Fibroblast of skin of right biceps (primary cell): ENCODE measurements around the gene CSNK2A3.
"Not testable (repeated sequence)": the region's sequence is repeated elsewhere in the genome, so short reads cannot be mapped to it uniquely, and the experiment has no call there.

ENCODE experiments used
- DNase-seq: peaks from one replicate; pipeline ENCODE4 v3.0.0-alpha.2; 2013

The CSNK2A3 gene

DNA sequence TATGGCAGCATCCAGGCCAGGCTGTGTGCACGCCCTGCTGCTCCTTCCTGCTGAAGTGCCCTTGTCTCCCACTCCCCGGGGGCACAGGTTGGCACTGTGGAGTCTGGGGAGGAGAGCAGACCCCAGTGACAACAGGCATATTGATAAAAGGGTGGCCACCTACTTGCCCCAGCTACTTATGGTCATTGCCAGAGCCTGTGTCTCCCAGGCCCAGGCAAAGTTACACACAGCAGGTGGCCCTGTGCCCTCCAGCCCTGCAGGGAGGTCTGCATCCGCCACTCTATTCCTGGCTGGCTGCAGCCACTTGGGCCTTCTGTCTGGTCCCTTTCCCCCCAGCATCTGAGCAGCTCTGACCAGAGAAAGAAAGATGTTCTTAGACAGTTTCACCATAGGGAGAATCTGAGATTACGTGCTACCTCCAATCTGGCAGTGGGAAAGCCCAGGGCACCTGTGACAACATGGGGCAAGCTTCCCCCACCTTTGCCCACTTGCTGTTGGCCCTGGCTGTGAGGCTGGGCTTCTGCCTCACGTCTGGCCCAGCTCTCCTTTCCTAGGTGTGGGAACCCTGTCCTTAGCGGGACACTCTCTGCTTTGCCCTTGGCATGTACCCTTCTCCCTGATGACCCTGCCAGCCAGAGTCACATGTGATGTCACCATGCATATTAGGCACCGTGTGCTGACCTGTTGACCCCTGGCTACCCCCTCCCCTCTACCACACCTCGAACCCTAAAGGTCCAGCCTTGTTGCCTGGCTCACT is 25.3 kb upstream of the CSNK2A3 start:
- DNase-seq = no peak

DNA sequence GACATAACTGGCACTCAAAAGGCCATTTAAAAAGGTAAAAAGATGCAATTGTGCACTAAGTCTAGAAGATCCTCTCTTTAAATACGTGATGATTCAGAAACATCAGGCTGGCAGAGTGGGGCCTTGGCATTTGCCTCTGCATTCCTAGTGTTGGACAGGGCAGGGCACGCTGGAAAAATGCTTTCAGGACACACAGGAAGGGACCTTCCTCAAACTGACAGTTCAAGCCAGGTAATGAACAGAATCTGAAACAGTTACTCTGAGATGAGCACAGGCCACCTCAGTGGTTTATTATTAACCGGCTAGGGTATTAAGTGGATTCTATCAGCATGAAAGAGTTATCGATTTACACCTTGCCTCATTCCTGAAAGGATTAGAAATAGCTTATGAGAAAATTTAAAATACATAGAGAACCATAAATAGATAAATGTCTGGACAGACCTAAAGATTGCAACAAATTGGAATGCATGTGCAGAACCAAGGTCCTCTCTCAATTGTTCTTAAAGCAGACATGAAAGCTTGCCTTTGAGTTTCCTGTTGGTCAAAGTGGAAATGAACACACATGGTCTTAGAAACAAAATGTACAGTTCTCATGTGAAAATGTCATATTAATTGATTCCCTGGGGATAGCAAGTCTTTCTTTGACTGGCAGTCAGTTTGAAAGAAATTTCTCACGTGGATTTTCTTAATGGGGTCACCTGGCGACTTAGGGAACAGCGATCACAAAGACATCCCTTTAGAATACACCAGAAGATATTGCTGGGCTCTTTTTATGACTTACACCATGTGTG is 21.5 kb upstream of the CSNK2A3 start:
- no peak for DNase-seq

DNA sequence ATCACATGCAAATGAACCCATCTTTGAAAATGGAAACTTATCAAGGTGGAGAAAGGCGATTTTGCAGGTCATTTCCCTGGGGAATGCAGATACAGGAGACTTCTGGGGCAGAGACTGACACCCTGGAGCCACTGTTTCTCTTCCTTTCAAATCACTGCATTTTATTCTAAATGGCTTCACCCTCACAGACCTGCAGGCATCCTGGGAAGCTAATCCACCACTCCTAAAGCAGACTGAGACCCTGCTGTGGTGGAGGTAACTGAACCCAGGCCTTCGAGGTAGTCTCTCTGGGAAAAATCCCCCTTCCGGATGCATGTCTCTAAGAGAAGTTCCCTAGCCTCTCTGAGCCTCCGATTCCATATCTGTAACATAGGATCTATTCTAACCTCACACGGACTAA is 20.9 kb upstream of the CSNK2A3 start:
- DNase-seq = no peak

DNA sequence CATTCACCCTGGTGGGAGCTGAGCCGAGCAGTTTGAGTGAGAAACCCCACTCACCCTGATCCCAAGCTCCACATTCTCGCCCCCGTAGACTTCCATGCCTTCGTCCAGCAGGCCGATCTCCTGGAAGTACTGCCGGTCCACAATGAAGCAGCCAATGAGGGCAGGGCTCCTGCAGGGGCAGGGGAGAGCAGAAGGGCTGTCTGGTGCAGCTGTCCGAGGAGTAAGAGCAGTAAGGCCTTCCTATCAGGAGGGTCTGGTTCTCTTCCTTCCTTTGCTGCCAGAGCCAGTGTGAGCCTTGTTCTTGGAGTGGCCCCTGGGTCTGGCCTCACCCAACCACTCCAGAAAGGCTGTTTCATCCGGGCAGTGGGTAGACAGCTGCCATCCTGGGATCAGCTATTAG is 19.4 kb upstream of the CSNK2A3 start:
- DNase-seq = no peak

DNA sequence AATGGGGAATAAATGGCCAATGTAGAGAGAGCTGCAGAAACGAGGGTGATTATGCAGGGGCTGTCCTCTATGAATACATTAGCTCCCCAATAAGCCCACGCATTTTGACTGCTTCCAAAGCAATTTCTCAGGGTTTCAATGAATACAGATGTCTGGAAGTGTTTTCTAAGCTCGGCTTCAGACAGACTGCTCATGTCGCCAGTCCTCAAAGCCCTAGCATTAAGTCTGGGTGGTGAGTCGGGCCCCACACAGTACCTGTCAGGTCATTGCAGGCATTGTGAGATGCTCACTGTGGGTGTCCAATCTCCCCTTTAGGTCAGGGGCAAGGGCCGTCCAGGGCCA is 17.9 kb upstream of the CSNK2A3 start:
- no peak for DNase-seq

DNA sequence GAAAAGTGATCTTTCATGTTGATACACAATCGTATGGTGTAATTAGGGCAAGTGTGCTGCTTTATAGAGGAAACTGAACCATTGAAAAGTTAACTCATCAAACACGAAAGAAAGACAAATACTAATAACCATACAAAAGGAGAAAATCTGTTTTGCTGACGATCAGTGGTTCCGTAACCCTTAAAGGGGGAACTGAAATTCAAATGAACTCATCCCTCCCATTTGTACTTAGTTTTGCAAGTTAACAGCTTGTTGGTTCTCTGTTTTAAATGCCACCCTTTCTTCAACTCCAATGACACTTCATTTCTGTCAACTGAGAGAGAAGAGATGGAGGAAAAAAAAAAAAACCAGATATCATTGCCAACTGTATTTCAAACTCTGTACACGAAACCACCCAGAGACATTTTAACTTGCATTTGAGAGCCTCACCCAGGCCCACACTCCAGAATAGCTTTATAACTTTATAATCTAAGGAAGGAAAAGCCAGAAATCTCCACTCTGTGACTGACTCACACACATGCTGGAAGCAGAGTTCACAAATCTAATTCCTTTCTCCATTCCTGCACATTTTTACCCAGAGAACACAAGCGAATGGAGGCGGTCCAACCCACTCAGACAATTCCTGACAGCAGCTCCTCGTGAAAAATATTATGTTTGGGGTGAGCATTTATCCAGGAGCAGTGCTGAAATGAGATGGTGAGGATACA is 17.4 kb upstream of the CSNK2A3 start:
- DNase-seq = no peak

DNA sequence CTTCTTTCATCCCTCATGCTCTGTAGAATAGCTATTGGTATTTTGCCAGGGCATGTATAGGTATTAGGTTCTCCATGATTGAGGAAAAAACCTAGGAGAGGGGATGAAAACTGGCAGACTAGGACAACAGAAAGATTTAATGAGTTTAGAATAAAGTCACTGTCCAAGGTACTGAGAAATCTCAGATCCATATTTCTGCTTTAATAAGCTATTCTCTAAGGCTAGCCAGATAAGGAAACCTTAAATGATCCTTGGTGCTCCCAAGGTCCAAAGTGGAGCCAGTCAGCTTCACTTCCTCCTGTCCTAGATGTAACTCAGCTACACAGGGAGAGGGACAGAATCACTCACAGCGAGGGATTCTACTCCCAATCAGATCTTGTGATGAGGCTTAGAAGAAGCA is 13.7 kb upstream of the CSNK2A3 start:
- DNase-seq = peak; percentile 14

DNA sequence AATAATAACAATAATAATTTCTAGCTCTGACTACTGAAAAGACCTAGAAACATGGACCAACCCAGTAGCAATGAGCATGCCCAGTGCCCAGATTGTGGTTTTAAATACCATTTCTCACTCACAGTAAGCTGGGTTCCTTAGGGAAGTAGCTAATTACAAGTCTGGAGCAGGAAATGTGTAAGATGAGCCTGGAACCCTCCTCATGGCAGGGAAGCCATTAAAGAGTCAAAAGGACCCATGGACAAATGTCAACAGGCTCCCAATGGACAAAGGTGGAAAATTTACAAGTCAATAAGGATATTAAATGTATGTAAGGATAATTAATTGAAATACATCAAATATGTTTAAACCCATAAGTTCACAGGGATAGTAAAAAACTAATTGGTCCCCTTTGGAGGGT is 10.6 kb upstream of the CSNK2A3 start:
- no peak for DNase-seq

DNA sequence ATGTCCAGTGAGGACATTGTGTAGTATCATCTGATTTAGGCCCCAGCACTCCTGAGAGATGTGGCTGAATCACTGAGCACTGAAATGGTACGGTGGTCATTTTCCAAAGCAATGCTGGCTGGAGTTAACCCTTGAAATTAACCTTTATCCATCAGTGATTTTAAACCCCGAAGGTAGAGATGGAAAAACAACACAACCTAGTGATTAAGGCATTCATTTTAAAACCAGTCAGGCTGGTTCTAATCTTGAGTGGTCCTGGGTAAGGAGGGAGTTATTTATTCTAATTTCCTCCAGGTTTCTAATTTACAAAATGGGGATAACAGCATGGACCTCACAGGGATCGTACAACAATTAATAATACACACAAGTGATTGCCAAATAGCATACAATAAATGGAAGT is 6.6 kb upstream of the CSNK2A3 start:
- no peak for DNase-seq

DNA sequence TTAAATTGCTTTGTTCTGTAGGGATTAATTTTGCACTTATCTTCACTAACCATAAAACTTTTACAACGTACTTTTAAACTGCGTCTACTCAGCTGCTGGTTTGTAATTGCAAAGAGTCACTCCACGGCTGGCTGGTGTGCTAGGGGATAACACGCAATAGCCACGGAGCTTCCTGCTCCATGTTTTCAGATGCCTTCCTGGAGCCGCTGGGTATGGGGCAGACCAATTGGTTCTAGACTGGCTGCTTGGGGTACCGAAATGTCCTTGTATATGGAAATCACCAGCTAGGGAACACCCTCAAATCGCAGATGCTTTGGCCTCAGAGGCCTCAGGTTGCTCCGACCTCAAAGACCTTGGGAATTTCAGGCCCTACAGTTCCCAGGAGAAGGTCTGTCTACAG is 3.8 kb upstream of the CSNK2A3 start:
- no peak for DNase-seq

DNA sequence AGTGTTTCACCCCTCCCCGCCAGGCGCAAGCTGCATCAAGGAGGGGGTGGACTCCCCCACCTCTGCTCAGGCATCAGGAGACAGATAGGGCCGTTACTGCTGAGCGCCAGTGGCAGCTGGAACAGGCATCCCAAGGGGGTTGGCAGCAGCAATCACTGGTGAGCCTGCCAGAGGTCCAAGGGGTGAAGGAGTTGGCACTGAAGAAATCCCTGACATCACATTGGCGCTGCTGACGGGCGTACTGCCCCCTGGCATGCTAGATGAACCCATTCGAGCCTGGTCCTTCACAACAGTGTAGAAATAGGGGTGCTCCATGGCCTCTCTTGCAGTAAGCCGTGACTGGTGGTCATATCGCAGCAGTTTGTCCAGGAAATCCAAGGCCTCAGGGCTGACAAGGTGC is 1.2 kb downstream of the CSNK2A3 start:
- DNase-seq = not testable (repeated sequence)

DNA sequence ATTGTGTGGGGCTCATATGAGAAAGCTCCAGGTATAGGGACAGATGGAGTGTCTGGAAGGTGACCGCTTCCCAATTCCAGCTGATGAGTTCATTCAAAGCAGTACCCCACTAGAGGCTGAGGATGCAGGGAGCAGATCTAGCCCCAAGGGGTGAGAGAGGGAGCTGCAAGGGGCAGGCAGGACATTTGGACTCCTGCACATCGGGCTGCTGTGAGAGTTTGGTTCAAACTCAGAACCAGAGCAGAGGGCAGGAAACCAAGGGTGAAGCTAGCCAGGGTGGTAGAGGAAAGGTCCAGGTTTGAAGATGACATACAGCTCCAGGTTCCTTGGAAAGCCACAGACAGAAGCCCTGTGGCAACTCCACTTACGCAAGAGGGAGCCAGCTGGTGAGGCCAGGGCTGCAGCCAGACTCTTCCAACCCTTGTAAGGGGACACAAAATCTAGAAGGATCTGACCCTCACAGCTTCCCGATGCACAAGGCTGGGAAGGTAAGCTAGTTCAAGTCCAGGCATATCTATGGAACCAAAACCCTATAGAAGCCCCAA is 1.9 kb downstream of the CSNK2A3 start:
- no peak for DNase-seq

DNA sequence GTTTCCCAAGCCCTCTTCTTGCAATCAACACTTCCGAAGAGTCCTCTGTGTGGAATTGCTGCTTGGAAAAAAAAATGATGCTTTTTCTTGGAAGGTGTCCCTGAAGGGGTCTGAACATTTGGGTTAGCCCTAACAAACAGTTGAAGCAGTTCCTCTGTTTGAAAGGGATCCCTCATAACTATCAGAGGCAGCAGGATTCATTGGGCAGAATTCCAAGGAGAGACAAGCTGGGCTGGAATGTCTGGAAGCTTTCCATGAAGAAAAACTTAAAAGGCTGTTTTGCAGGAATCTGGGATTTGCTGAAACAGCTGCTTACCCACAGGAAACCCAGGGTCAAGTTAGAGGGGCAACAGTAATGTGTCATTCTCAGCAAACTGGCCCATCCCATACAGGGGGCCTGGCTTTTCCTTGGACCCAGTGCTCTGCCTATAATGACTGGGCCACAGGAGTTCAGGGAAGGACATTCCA is 3.1 kb downstream of the CSNK2A3 start:
- peak; percentile 88 for DNase-seq

DNA sequence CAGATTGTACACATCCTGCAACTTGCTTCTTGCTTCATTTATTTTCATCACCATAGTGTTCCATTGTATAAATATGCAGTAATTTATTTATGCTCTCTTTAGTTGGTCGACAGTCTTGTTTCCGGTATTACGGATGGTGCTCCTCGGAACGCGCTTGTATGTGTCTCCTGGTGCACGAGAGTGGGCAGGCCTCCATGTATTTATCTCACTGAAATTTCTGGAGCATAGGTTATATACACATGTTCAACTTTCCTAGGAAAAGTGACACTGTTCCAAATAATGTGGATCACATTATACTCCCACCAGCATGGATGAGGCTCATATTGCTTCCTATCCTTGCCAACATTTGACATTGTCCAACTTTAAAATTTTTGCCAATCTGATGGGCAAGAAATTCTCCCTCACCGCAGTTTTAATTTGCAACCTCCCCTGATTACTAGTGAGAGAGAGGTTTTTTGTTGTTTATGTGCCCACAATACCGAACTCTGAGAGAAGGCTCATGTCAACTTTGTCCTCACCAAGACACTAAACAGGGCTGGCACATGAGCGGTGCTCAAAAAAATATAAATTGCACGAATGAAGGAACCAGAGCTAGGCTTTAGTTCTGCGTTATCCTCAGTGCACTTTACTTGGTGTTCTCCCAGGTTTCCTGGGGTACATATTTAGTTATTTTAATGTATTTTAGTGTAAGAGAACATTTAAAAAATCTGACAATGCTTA is 3.8 kb downstream of the CSNK2A3 start:
- DNase-seq = no peak

DNA sequence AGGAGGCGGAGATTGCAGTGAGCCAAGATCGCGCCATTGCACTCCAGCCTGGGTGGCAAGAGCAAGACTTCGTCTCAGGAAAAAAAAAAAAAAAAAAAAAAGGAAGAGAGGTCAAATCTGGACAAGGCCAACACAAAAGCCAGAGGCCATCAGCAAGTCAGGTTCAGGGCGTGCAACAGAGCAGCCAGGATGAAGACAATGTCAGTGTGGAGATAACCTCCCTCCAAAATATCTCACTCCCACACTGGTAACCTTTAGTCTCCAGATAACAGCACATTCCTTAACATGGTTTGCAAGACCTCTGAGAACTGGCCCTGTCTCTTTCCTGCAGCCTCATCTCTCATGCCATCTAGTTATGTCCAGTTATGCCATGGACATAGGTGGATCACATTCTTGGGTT is 4.7 kb downstream of the CSNK2A3 start:
- no peak for DNase-seq

DNA sequence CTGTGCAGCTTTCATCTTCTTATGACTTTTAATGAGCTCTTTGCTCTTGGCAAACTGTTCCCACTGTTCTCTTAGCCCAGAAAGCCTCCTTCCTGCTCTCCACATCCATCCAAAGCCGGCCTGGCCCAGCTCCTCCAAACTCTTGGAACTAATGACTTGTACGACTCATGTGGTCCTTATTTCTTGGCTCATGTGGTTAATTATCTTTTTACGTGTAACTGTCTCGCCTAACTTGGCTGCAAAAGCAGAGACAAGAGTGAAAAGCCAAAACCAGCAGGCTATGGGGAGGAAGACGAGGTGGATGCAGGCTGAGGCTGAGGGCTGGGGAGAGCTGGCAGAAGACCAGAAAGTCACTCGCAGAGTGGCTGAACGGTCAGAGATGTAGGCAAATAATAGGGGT is 5.5 kb downstream of the CSNK2A3 start:
- no peak for DNase-seq

DNA sequence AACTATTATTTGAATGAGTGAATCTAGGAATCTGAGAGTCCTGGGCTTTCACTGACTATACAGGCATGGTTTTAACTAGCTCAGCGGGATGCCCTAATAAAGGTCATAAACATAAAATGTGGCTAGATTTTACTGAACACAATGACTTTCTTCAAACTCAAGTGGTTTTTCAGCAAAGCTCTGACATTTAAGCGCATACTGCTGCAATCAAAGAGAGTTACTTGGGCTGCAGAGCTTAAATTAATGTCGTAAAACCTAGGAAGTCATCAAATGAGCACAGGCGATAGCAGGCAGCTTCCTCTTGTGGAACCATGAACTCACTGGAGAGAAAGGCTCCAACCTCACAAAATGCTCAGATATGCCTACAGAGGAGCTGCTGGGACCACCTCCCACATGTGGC is 6.7 kb downstream of the CSNK2A3 start:
- DNase-seq = no peak

DNA sequence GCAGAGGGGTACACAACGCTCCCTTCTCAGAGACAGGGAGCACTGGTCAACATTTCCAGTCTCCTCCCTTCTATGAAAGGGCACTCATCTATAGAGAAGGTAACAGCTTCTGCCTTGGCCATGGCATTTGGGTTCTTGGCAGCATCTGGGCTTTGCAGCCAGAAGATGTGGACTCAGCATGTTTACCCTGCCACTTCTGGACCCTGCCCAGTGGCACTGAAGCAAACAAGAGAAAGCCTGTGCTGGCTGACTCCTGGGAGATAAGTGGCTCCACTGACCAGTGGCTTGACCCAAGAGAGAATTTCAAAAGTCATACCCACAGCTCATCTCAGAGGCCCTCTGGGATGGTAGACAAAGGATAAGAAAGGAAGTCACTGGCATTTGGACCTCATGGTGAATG is 8.0 kb downstream of the CSNK2A3 start:
- no peak for DNase-seq

DNA sequence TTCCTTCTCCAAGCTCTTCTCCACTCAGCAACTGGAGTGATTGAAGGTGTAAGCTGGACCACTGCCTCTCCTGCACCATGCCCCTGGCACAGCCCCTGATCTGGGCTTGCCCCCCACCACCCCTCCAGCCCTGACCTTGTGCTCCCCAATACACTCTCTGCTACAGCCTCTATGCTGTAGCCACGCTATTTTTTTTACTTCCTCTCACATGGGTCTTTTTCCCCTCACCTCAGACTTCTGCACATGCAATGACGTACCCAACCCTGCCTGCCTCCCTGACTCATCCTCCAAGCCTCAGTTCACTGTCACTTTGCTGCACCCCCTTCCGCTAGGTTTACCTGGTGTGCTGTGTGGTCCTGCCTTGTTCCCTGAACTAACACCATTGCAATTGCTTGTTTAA is 9.0 kb downstream of the CSNK2A3 start:
- DNase-seq = no peak

DNA sequence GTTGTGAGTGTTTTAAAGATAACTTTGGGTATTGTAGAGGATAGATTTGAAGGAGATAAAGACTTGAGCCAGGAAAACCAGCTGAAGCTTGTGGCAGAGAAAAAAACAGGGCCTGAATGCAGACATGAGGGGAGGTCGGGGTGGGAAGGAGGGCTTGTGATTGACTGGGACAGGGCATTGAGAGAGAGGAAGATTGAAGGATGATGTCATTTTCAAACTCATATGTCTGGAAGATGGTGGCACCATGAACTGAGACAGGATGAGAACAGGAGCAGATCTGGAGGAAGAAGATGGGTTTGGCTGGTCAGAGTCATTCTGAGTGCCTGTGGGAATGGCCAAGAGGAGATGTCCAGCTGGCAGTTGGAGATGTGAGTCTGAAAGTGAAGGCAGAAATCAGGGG is 14.7 kb downstream of the CSNK2A3 start:
- DNase-seq = no peak

DNA sequence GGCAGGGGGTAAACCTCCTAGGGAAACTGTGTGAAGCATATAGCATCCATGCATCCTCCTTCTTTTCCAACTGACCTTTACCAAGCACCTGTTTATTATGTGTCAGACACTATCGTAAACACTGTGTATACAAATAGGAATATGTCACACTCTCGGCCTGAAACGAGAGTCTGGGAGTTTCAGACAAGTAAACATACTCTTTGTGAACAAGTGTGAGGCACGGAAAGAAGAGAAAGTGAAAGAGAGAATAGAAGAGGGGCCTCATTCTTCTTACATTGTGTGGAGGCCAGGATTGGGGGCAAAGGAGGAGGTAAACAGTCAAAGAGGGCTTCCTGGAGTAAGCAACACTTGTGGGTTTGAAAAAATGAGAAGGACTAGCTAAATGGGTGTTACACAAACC is 16.4 kb downstream of the CSNK2A3 start:
- DNase-seq = no peak

DNA sequence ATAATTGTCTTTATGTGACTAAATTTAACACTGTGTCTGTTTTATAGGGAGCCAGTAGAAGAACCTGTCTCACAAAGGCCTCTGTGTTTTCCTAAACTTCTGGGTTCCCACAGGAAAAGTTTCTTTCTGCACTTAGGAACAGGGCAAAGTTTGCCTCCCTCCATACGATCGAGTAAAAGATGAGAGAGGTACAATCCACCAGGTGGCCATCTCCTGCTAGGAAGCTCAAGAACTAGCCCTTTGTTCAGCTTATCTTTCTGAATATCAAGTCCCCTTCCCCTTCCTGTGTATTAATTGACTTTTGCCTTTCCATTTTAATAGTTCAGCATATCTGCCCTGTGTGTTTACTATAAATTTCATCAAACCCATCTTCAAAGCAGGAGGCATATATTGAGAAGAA is 18.0 kb downstream of the CSNK2A3 start:
- DNase-seq = no peak

DNA sequence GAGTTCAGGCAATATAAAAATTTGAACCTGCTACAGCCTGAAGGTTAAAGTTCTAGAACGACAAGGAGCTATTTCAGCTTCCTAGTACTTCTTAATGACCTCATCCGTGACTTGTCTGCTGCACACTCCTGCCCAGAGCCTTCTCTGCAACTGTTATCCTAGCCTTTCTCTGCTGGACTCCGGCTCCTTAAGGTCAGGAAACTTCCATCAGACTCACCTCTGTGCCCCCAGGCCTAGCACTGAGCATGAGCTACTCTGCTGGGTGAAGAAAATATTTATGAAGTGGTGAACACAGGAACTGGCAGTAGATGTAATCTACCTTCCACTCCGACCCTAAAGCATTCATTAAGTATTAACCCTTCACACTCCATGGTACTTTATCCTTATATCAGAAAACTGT is 18.4 kb downstream of the CSNK2A3 start:
- no peak for DNase-seq
